HepG2 (cell line): ENCODE measurements around the gene CDHR5. TPM values are rescaled to one million over a fixed set of nuclear protein-coding genes. Genes with fewer than 3 reads are reported as not detected.
"Not testable (repeated sequence)": the region's sequence is repeated elsewhere in the genome, so short reads cannot be mapped to it uniquely, and the experiment has no call there.

Source experiments
- ARID5B ChIP-seq: IDR thresholded peaks from 2 replicates; pipeline ENCODE4 v1.4.0; 2020; ENCODE audit warnings: mild to moderate bottlenecking, missing genetic modification reagents
- BCL6 ChIP-seq: IDR thresholded peaks from 2 replicates; pipeline ENCODE4 v1.6.1; 2016; ENCODE audit warnings: missing genetic modification reagents, missing compliant biosample characterization
- CEBPB ChIP-seq: IDR thresholded peaks from 2 replicates; pipeline ENCODE4 v1.6.1; 2011; ENCODE audit warnings: low read depth, low read length, improper control_type of control experiment, borderline replicate concordance
- CEBPG ChIP-seq: IDR thresholded peaks from 2 replicates; pipeline ENCODE4 v1.6.1; 2016
- HDAC1 ChIP-seq: sonication (generic); formaldehyde crosslinking; IDR thresholded peaks from 2 replicates; pipeline ENCODE4 v1.5.1; 2020; ENCODE audit warnings: mild to moderate bottlenecking, missing genetic modification reagents
- HNF4G ChIP-seq, 2 experiments: sonication (generic) in 1 of 2; formaldehyde crosslinking in 1 of 2; IDR thresholded peaks; 2 replicates each; pipeline versions ENCODE4 v1.4.0 to v1.6.1; 2011 to 2020; ENCODE audit warnings: borderline replicate concordance in 2 of 2, low read depth in 2 of 2, mild to moderate bottlenecking in 2 of 2, low read length in 1 of 2, missing genetic modification reagents in 1 of 2, moderate library complexity in 1 of 2
- LCORL ChIP-seq, 2 experiments: fragments of 450-650 bp in 1 of 2; sonication (generic) in 1 of 2; formaldehyde crosslinking in 1 of 2; IDR thresholded peaks; 2 replicates each; pipeline versions ENCODE4 v1.5.0 to v1.6.1; 2017 to 2020; ENCODE audit warnings: antibody characterized with exemption in 1 of 2, missing genetic modification reagents in 1 of 2
- MED1 ChIP-seq: sonication (generic); formaldehyde crosslinking; IDR thresholded peaks from 2 replicates; pipeline ENCODE4 v1.4.0; 2020; ENCODE audit warnings: missing genetic modification reagents
- PITX1 ChIP-seq: sonication (generic); formaldehyde crosslinking; IDR thresholded peaks from 2 replicates; pipeline ENCODE4 v1.5.1; 2020; ENCODE audit warnings: mild to moderate bottlenecking, missing genetic modification reagents
- POGZ ChIP-seq: sonication (generic); formaldehyde crosslinking; IDR thresholded peaks from 2 replicates; pipeline ENCODE4 v1.4.0; 2020; ENCODE audit warnings: mild to moderate bottlenecking, missing genetic modification reagents
- SALL1 ChIP-seq: sonication (generic); formaldehyde crosslinking; IDR thresholded peaks from 2 replicates; pipeline ENCODE4 v1.8.0; 2022; ENCODE audit warnings: mild to moderate bottlenecking, missing genetic modification reagents
- SOX5 ChIP-seq: IDR thresholded peaks from 2 replicates; pipeline ENCODE4 v1.6.1; 2016; ENCODE audit warnings: borderline replicate concordance
- SOX6 ChIP-seq, 2 experiments: fragments of 450-650 bp in 1 of 2; sonication (generic) in 1 of 2; formaldehyde crosslinking in 1 of 2; IDR thresholded peaks; 2 replicates each; pipeline versions ENCODE4 v1.4.0 to v1.6.1; 2017 to 2020; ENCODE audit warnings: antibody characterized with exemption in 1 of 2, mild to moderate bottlenecking in 1 of 2, missing genetic modification reagents in 1 of 2
- ZEB1 ChIP-seq: IDR thresholded peaks from 2 replicates; pipeline ENCODE4 v1.6.1; 2012; ENCODE audit warnings: mild to moderate bottlenecking, low read depth, inconsistent platforms; ENCODE audit not compliant: insufficient replicate concordance
- ZMYM2 ChIP-seq: sonication (generic); formaldehyde crosslinking; IDR thresholded peaks from 2 replicates; pipeline ENCODE4 v1.8.0; 2022; ENCODE audit warnings: mild to moderate bottlenecking, missing genetic modification reagents
- ZNF331 ChIP-seq: sonication (generic); formaldehyde crosslinking; IDR thresholded peaks from 2 replicates; pipeline ENCODE4 v1.4.0; 2020; ENCODE audit warnings: missing genetic modification reagents
- ZNF460 ChIP-seq: sonication (generic); formaldehyde crosslinking; IDR thresholded peaks from 2 replicates; pipeline ENCODE4 v1.5.1; 2020; ENCODE audit warnings: missing genetic modification reagents, mild to moderate bottlenecking, borderline replicate concordance
- polyA plus RNA-seq, 8 experiments: library from polyadenylated mRNA; depleted of rRNA in 3 of 8; stranded (reverse) in 7 of 8; unstranded in 1 of 8; fragments of >200 nt; fragmentation: Illumina TruSeq in 4 of 8; extraction: Trizol in 4 of 8; gene quantifications; 2 replicates each; pipeline versions ENCODE4 v1.2.1 to v1.2.3, GENCODE V29; 2011 to 2016; ENCODE audit warnings: low read depth in 4 of 8, missing spikeins in 1 of 8, mixed read lengths in 1 of 8; ENCODE audit not compliant: insufficient read depth in 1 of 8
- total RNA-seq, 5 experiments: library from RNA; depleted of rRNA; stranded (reverse); fragments of >200 nt; fragmentation: Illumina TruSeq; extraction: Trizol; gene quantifications; 2 replicates each; pipeline ENCODE4 v1.2.3, GENCODE V29; 2016; ENCODE audit warnings: low read depth in 1 of 5
- TF ChIP-seq, protein P1 (sequence below): sonication (generic); formaldehyde crosslinking; IDR thresholded peaks from 2 replicates; pipeline ENCODE4 v1.8.1; 2022; ENCODE audit warnings: low read depth, mild to moderate bottlenecking, missing genetic modification reagents
- TF ChIP-seq, protein P2 (sequence below): sonication (generic); formaldehyde crosslinking; IDR thresholded peaks from 2 replicates; pipeline ENCODE4 v1.4.0; 2020; ENCODE audit warnings: missing genetic modification reagents, mild to moderate bottlenecking, borderline replicate concordance

Gene CDHR5
- total and polyA plus RNA-seq, 2 of the 13 experiments (the other 11 are each of a cell fraction or from before 2014, with no cell fraction given), result 0.46 to 0.71 TPM

- TF ChIP-seq, protein P1, sequence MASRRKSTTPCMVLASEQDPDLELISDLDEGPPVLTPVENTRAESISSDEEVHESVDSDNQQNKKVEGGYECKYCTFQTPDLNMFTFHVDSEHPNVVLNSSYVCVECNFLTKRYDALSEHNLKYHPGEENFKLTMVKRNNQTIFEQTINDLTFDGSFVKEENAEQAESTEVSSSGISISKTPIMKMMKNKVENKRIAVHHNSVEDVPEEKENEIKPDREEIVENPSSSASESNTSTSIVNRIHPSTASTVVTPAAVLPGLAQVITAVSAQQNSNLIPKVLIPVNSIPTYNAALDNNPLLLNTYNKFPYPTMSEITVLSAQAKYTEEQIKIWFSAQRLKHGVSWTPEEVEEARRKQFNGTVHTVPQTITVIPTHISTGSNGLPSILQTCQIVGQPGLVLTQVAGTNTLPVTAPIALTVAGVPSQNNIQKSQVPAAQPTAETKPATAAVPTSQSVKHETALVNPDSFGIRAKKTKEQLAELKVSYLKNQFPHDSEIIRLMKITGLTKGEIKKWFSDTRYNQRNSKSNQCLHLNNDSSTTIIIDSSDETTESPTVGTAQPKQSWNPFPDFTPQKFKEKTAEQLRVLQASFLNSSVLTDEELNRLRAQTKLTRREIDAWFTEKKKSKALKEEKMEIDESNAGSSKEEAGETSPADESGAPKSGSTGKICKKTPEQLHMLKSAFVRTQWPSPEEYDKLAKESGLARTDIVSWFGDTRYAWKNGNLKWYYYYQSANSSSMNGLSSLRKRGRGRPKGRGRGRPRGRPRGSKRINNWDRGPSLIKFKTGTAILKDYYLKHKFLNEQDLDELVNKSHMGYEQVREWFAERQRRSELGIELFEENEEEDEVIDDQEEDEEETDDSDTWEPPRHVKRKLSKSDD (CRISPR knock-in tag), result 0 out of 2 replicates have a peak, but pooled peaks have one; percentile 18
- 0 out of 2 replicates have a peak, but pooled peaks have one; percentile 9 for TF ChIP-seq ARID5B (CRISPR knock-in tag)
- TF ChIP-seq HDAC1 (CRISPR knock-in tag), result peak; percentile 24; the same call in 1 of the 2 replicates
- TF ChIP-seq ZMYM2, result 0 out of 2 replicates have a peak, but pooled peaks have one; percentile 65
- TF ChIP-seq LCORL, SOX6 (IDR thresholded peaks at IDR 0.05): not testable (repeated sequence)
- peak; percentile 59 for TF ChIP-seq LCORL (CRISPR knock-in tag; IDR thresholded peaks at IDR 0.05)
- peak; percentile 37; the same call in 1 of the 2 replicates for TF ChIP-seq ZNF331 (CRISPR knock-in tag)
- TF ChIP-seq SALL1 (CRISPR knock-in tag), result peak; percentile 44; the same call in 1 of the 2 replicates
- peak; percentile 32 for TF ChIP-seq HNF4G (IDR thresholded peaks at IDR 0.05; ENCODE audit: borderline replicate concordance, low read depth, low read length)
- TF ChIP-seq HNF4G (CRISPR knock-in tag; IDR thresholded peaks at IDR 0.05; ENCODE audit: borderline replicate concordance, low read depth), result peak; percentile 22; the same call in 1 of the 2 replicates
- TF ChIP-seq ZNF460, result peak; percentile 99
- peak; percentile 59 for TF ChIP-seq ZEB1
- peak; percentile 73 for TF ChIP-seq CEBPB
- peak; percentile 32; the same call in 1 of the 2 replicates for TF ChIP-seq BCL6
- 0 out of 2 replicates have a peak, but pooled peaks have one; percentile 13 for TF ChIP-seq MED1
- peak; percentile 30; the same call in 1 of the 2 replicates for TF ChIP-seq SOX6 (CRISPR knock-in tag; IDR thresholded peaks at IDR 0.05)
- TF ChIP-seq CEBPG (CRISPR knock-in tag), result peak; percentile 88
- TF ChIP-seq POGZ (CRISPR knock-in tag), result 0 out of 2 replicates have a peak, but pooled peaks have one; percentile 16
- TF ChIP-seq PITX1 (CRISPR knock-in tag), result peak; percentile 66
- peak; percentile 14; the same call in 1 of the 2 replicates for TF ChIP-seq SOX5 (CRISPR knock-in tag)
- TF ChIP-seq, protein P2, sequence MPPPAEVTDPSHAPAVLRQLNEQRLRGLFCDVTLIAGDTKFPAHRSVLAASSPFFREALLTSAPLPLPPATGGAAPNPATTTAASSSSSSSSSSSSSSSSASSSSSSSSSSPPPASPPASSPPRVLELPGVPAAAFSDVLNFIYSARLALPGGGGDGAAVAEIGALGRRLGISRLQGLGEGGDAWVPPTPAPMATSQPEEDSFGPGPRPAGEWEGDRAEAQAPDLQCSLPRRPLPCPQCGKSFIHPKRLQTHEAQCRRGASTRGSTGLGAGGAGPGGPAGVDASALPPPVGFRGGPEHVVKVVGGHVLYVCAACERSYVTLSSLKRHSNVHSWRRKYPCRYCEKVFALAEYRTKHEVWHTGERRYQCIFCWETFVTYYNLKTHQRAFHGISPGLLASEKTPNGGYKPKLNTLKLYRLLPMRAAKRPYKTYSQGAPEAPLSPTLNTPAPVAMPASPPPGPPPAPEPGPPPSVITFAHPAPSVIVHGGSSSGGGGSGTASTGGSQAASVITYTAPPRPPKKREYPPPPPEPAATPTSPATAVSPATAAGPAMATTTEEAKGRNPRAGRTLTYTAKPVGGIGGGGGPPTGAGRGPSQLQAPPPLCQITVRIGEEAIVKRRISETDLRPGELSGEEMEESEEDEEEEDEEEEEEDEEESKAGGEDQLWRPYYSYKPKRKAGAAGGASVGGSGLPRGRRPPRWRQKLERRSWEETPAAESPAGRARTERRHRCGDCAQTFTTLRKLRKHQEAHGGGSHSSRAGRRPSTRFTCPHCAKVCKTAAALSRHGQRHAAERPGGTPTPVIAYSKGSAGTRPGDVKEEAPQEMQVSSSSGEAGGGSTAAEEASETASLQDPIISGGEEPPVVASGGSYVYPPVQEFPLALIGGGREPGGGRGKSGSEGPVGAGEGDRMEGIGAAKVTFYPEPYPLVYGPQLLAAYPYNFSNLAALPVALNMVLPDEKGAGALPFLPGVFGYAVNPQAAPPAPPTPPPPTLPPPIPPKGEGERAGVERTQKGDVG, result 0 out of 2 replicates have a peak, but pooled peaks have one; percentile 24
These were observed 29.7 kb upstream of the CDHR5 start (continued) for GRCh38 chr11:654444-654843.
